Measurements from ENCODE around the gene PDE1A. TPM values are rescaled to one million over a fixed set of nuclear protein-coding genes. Genes with fewer than 3 reads are reported as not detected.

The PDE1A gene
- total RNA-seq, 4 donors from 2014 or later = 9.2 to 11.0 (median 10.1) TPM

GRCh38 chr2:182415771-182416170 is 11.1 kb downstream of the PDE1A start:
- TF ChIP-seq CTCF (IDR thresholded peaks at IDR 0.05; ENCODE audit: low read depth) = no peak

DNA sequence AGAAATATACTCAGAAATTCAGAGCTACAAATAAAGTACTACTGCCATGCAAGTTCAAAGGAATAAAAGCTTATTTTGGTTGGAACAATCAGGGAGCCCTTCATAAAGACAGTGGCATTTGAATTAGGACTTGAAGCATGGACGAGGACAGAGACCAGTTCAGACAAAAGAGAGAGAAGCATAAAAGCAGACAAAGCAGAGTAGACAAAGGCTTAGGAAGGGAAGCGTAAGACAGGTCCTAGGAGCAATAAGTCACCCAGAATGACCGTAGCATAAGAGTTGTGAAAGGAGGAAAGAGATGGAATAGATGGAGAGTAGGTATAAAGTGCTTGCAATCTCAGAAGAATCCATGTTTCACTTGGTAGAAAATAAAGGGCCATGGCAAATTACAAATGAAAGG is 14.0 kb downstream of the PDE1A start:
- TF ChIP-seq CTCF (IDR thresholded peaks at IDR 0.05; ENCODE audit: low read depth) = no peak

GRCh38 chr2:182410120-182410519 is 16.7 kb downstream of the PDE1A start:
- no peak for TF ChIP-seq CTCF (IDR thresholded peaks at IDR 0.05; ENCODE audit: low read depth)

DNA sequence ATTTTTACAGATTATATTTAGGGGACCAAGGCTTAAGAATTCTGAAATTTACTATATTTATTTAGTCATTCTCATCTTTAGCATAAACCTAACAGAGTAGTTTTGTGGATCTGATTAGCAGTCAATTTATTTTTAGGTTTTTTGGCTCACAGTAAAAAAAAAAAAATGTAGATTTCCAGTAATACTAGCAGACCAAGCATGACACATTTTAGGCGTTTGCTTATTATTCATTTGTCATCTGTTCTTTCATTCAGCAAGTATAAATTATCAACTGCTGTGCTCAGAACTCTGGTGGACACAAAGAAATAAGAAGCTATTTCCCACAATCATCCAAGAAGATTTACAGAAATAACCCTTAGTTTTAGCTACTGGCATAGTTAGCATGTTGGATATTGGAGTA is 20.6 kb downstream of the PDE1A start:
- no peak for TF ChIP-seq CTCF (IDR thresholded peaks at IDR 0.05; ENCODE audit: low read depth)

GRCh38 chr2:182404975-182405561 is 21.8 kb downstream of the PDE1A start:
- no peak for TF ChIP-seq CTCF (IDR thresholded peaks at IDR 0.05; ENCODE audit: low read depth)

DNA sequence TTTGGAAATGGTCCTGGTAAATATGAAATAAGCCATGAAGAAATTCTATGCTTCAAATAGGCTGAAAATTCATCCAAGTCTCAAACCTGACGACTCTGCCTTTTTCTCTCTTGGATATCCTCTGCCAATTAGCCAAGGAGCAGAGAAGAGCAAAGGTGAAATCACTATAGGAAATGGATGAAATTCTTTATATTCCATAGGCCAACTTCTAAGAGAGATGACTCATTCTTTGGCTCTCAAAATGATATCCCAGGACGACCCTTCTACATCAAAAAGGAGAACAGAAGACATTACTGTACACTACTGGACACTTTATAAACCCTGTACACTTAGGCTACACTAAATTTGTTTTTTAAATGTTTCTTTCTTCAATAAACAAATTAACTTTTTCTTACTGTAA is 22.7 kb downstream of the PDE1A start:
- TF ChIP-seq CTCF (IDR thresholded peaks at IDR 0.05; ENCODE audit: low read depth) = no peak

GRCh38 chr2:182393270-182393760 is 33.5 kb downstream of the PDE1A start:
- no peak for TF ChIP-seq CTCF (IDR thresholded peaks at IDR 0.05; ENCODE audit: low read depth)

Data from subcutaneous adipose tissue (tissue), 4 donors.